ENCODE results near the gene RAX2. TPM values are rescaled to one million over a fixed set of nuclear protein-coding genes. Genes with fewer than 3 reads are reported as not detected.

The RAX2 gene
- total and polyA plus RNA-seq, 2 of the 8 experiments (the other 6 are each of a cell fraction or from before 2014, with no cell fraction given): 0.08 TPM; not detected in 1

DNA sequence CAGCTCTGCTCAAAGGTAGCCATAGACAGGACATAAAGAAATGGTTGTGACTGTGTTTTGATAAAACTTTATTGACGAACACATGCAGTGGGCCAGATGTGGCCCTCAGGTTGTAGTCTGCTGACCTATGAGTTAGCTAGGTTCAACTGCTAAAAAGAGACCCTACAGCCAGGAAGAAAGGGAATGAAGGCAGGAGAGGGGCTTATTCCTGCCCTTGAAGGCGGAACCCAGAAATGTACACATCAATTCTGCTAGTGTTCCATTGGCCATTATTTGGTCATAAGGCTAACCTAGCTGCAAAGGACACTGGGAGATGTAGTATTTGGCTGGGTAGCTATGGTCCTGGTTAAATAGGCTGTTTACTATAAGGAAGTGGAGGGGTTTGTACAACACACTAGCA is 28.5 kb downstream of the RAX2 start:
- no peak overlapping the region for H3K14ac ChIP-seq (ENCODE audit: insufficient read length)
- H4K5ac ChIP-seq (ENCODE audit: insufficient read length, low read depth, low read length): no peak overlapping the region
- H3K4ac ChIP-seq (replicated peaks; ENCODE audit: insufficient read length, low read depth, low read length): no peak overlapping the region
- CTCF ChIA-PET (ENCODE audit: partially characterized antibody): interaction anchor here (2.4 kb wide), 1 partner anchor 18 kb away, joined by 8 read pairs; the partner anchor contains the start of genes APBA3 and MRPL54
- H3K4me1 ChIP-seq (replicated peaks in 1 of 4; ENCODE audit: control insufficient read depth in 3 of 4, insufficient read depth in 4 of 4, low read length in 3 of 4): no peaks in the 10 kb centered on the region
- DNase-seq (ENCODE audit: low read depth in 1 of 2, low spot score in 2 of 2) (no peak), FAIRE-seq (peak; percentile 60)
- H2AFZ ChIP-seq (ENCODE audit: low read length): no peak overlapping the region
- no peak overlapping the region for H2BK20ac ChIP-seq (ENCODE audit: low read length)
- H2BK15ac ChIP-seq (ENCODE audit: low read length): no peak overlapping the region
- peaks cover 0 to 3% of the 10 kb centered on the region in 2 experiments for H4K20me1 ChIP-seq (replicated peaks in 1 of 2; ENCODE audit: control insufficient read depth in 1 of 2, insufficient read depth in 2 of 2, low read length in 2 of 2)
- no peaks in the 10 kb centered on the region for H3K23me2 ChIP-seq (ENCODE audit: low read depth, low read length)
- H2BK120ac ChIP-seq (replicated peaks; ENCODE audit: low read depth, low read length): no peak overlapping the region
- no peak overlapping the region for H3K18ac ChIP-seq (ENCODE audit: extremely low read depth, low read length)
- no peak overlapping the region for H3K23ac ChIP-seq (ENCODE audit: insufficient read length)
- TF ChIP-seq SIX5 (IDR thresholded peaks at IDR 0.05; ENCODE audit: low read depth, low read length): peak; percentile 36
- TF ChIP-seq, protein P1, sequence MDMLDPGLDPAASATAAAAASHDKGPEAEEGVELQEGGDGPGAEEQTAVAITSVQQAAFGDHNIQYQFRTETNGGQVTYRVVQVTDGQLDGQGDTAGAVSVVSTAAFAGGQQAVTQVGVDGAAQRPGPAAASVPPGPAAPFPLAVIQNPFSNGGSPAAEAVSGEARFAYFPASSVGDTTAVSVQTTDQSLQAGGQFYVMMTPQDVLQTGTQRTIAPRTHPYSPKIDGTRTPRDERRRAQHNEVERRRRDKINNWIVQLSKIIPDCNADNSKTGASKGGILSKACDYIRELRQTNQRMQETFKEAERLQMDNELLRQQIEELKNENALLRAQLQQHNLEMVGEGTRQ (IDR thresholded peaks at IDR 0.05; ENCODE audit: low read length): peak; percentile 54; the same call in 1 of the 2 replicates
- TF ChIP-seq, protein P2, sequence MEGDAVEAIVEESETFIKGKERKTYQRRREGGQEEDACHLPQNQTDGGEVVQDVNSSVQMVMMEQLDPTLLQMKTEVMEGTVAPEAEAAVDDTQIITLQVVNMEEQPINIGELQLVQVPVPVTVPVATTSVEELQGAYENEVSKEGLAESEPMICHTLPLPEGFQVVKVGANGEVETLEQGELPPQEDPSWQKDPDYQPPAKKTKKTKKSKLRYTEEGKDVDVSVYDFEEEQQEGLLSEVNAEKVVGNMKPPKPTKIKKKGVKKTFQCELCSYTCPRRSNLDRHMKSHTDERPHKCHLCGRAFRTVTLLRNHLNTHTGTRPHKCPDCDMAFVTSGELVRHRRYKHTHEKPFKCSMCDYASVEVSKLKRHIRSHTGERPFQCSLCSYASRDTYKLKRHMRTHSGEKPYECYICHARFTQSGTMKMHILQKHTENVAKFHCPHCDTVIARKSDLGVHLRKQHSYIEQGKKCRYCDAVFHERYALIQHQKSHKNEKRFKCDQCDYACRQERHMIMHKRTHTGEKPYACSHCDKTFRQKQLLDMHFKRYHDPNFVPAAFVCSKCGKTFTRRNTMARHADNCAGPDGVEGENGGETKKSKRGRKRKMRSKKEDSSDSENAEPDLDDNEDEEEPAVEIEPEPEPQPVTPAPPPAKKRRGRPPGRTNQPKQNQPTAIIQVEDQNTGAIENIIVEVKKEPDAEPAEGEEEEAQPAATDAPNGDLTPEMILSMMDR (IDR thresholded peaks at IDR 0.05; ENCODE audit: control extremely low read depth in 1 of 3, insufficient read depth in 1 of 3, low read depth in 1 of 3, low read length in 3 of 3): no peak
- no peak overlapping the region for H4K8ac ChIP-seq (ENCODE audit: extremely low read depth, insufficient read depth, low read length)
- no peaks in the 10 kb centered on the region for H3K79me2 ChIP-seq (ENCODE audit: control insufficient read depth in 1 of 2, insufficient read depth in 2 of 2, low read length in 2 of 2)
- no peaks in the 10 kb centered on the region for H3K27me3 ChIP-seq (replicated peaks in 1 of 4; ENCODE audit: control insufficient read depth in 3 of 4, extremely low read depth in 1 of 4, insufficient read depth in 3 of 4, low read length in 3 of 4)
- no peak overlapping the region for H2BK12ac ChIP-seq (ENCODE audit: low read depth, low read length)
- H3K9me3 ChIP-seq (ENCODE audit: insufficient read depth in 2 of 2, low read depth in 1 of 2, low read length in 1 of 2): no peaks in the 10 kb centered on the region
- peaks cover 0 to 3% (median 0%) of the 10 kb centered on the region in 4 experiments; a peak in 2 of 8 replicates for H3K36me3 ChIP-seq (ENCODE audit: control insufficient read depth in 2 of 4, insufficient read depth in 4 of 4, low read length in 3 of 4)
- POLR2A ChIA-PET (ENCODE audit: partially characterized antibody): interaction anchor here (0.6 kb wide), 1 partner anchor 22 kb away, joined by 3 read pairs; no protein-coding TSS in a partner anchor
- 96% methylated on average over 2 of the region's 2 CpGs; no CpG with 5 or more reads in 1 of the 2 experiments for WGBS, 2 experiments (ENCODE audit: extremely low coverage in 1 of 2, insufficient coverage in 1 of 2, insufficient read length in 1 of 2, insufficient replicate concordance in 2 of 2, low coverage in 1 of 2, low lambda C conversion rate in 2 of 2, missing lambda C conversion rate in 1 of 2)
- no peak overlapping the region for H3K4me3 ChIP-seq (ENCODE audit: extremely low read depth in 1 of 4, insufficient read depth in 2 of 4, low read depth in 3 of 4, low read length in 4 of 4)
- no peak overlapping the region for H2BK5ac ChIP-seq (ENCODE audit: low read depth, low read length)
- H3K56ac ChIP-seq (replicated peaks; ENCODE audit: insufficient read length, low read depth, low read length): no peak overlapping the region
- no peak overlapping the region for H3K9ac ChIP-seq (replicated peaks in 1 of 4; ENCODE audit: extremely low read depth in 1 of 4, low read depth in 3 of 4, low read length in 3 of 4)
- H2AK5ac ChIP-seq (ENCODE audit: low read depth, low read length): no peak overlapping the region
- no peak overlapping the region for H3K27ac ChIP-seq (ENCODE audit: low read depth, low read length)
- H4K91ac ChIP-seq (replicated peaks; ENCODE audit: insufficient read length, low read length): no peak overlapping the region
- no peaks in the 10 kb centered on the region for H3K79me1 ChIP-seq (ENCODE audit: low read depth, low read length)
- H3K4me2 ChIP-seq (ENCODE audit: insufficient read depth in 1 of 2, low read depth in 2 of 2, low read length in 2 of 2): no peak overlapping the region
